Colonic mucosa (tissue), 4 donors: ENCODE measurements around the gene OR2H1. TPM values are rescaled to one million over a fixed set of nuclear protein-coding genes. Genes with fewer than 3 reads are reported as not detected.

Source experiments
- DNase-seq: peaks from one replicate; pipeline ENCODE4 v3.0.0-alpha.2; 2020
- H3K27ac ChIP-seq: fragments of 200-600 bp; one replicate; pipeline ENCODE4 v1.8.0; 2021
- H3K27me3 ChIP-seq: fragments of 200-600 bp; one replicate; pipeline ENCODE4 v1.8.0; 2021
- H3K36me3 ChIP-seq: fragments of 200-600 bp; one replicate; pipeline ENCODE4 v1.8.0; 2021
- H3K4me1 ChIP-seq: fragments of 200-600 bp; one replicate; pipeline ENCODE4 v1.8.0; 2021; ENCODE audit warnings: mild to moderate bottlenecking
- H3K4me3 ChIP-seq: fragments of 200-600 bp; one replicate; pipeline ENCODE4 v1.8.0; 2021
- H3K9ac ChIP-seq, 2 donors: one replicate each; pipeline ENCODE4 v1.7.0; 2013; ENCODE audit warnings: control low read depth in 2 of 2, low read depth in 2 of 2, low read length in 2 of 2
- H3K9me3 ChIP-seq: fragments of 200-600 bp; one replicate; pipeline ENCODE4 v1.8.0; 2021
- intact Hi-C: fragments of 100-400 bp; cut with DNase I; formaldehyde crosslinking; loops from one replicate; pipeline ENCODE4 v1.14.1; 2022
- total RNA-seq, 2 donors: library from RNA; stranded (reverse); fragmentation: NEBNext Ultra II Directional in 1 of 2; extraction: Animal tissue kit (Norgen Biotek cat#: 25700) in 1 of 2; gene quantifications; one replicate each; pipeline ENCODE4 v1.2.1, GENCODE V29; 2021
- TF ChIP-seq, protein P1 (sequence below): fragments of 200-600 bp; IDR thresholded peaks from one replicate; pipeline ENCODE4 v1.8.0; 2022; ENCODE audit warnings: antibody characterized with exemption, mild to moderate bottlenecking
- donor health status: healthy.
- donor health status: DM: no; HTN: no; CAD: no.
- donor health status: DM: no; HTN: no; CAD: no.

The OR2H1 gene
- total RNA-seq, 2 donors from 2014 or later, result not detected

DNA sequence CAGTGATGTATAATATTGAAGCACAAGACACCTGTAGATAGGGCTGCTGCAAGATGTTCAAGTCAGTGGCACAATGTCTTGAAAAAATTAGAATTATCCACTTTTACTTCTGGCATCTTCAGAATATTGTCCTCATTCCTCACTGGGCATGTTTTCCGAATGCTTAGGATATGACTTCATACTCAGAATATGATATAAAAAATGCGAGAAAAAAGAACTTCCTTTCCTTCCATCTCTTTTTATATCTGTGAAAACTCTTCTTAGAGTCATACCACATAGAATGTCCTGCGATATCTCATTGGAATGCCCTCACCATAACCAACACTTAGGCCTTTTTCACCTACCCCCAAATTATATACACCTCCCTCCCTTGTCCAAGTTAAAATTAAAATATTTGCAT, 26.2 kb downstream of the OR2H1 start:
- Histone ChIP-seq H3K9ac (no peak overlapping the region), H3K4me1 (no peaks in the 10 kb centered on the region), H3K27me3 (no peaks in the 10 kb centered on the region), H3K27ac (no peak overlapping the region), H3K36me3 (no peaks in the 10 kb centered on the region), H3K9me3 (no peaks in the 10 kb centered on the region), H3K4me3 (no peak overlapping the region)
- intact Hi-C loops, result no loop called here
- DNase-seq, result no peak
- TF ChIP-seq, protein P1, sequence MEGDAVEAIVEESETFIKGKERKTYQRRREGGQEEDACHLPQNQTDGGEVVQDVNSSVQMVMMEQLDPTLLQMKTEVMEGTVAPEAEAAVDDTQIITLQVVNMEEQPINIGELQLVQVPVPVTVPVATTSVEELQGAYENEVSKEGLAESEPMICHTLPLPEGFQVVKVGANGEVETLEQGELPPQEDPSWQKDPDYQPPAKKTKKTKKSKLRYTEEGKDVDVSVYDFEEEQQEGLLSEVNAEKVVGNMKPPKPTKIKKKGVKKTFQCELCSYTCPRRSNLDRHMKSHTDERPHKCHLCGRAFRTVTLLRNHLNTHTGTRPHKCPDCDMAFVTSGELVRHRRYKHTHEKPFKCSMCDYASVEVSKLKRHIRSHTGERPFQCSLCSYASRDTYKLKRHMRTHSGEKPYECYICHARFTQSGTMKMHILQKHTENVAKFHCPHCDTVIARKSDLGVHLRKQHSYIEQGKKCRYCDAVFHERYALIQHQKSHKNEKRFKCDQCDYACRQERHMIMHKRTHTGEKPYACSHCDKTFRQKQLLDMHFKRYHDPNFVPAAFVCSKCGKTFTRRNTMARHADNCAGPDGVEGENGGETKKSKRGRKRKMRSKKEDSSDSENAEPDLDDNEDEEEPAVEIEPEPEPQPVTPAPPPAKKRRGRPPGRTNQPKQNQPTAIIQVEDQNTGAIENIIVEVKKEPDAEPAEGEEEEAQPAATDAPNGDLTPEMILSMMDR, result no peak

DNA sequence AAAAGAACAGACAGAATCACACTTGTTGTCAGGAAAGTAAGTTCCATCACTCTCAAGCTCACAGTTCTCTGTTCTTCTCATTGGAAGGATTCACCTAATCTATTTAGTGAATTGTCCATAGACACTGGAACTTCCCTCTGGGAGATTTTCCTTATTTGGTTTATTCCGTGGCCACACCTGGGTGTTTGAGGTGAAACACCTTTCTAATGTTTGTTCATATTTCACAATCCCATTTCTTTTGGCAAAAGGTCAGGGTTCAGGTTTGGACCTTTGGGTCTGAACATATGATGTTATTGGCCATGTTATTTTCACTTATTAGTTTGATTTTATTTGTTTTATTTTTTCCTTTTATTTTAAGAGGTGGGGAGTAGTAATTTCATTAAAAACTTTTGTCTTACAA, 26.8 kb downstream of the OR2H1 start:
- TF ChIP-seq, protein P1, result no peak
- no peaks in the 10 kb centered on the region for H3K27me3 ChIP-seq
- H3K36me3 ChIP-seq, result no peaks in the 10 kb centered on the region
- DNase-seq, result no peak
- no peaks in the 10 kb centered on the region for H3K4me1 ChIP-seq
- H3K4me3 ChIP-seq, result no peak overlapping the region
- intact Hi-C loops, result no loop called here
- no peaks in the 10 kb centered on the region for H3K9me3 ChIP-seq
- no peak overlapping the region for H3K9ac ChIP-seq
- no peak overlapping the region for H3K27ac ChIP-seq

DNA sequence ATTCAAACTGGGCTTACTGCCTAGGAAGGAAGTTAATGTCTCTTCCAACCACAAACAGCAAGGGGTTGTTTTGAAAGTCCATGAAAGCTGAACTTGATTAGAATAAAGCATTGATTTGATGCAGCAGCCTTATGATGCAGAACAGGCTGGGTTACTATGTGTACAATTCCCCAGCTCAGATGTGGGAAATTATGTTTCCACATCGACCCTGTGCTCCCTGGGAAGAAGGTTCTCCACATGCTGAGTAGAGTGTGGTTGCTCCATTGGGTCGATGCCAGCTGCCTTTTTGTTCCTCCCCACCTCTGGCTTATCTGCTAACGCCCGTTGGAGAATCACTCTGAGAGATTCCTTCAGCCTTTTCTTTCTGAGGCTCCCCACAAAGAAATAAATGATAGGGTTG, 29.6 kb downstream of the OR2H1 start:
- Histone ChIP-seq H3K4me3 (no peak overlapping the region), H3K36me3 (no peaks in the 10 kb centered on the region), H3K27ac (no peak overlapping the region), H3K9ac (no peak overlapping the region), H3K9me3 (no peaks in the 10 kb centered on the region), H3K4me1 (no peaks in the 10 kb centered on the region), H3K27me3 (no peaks in the 10 kb centered on the region)
- TF ChIP-seq, protein P1, result no peak
- no peak for DNase-seq
- intact Hi-C loops, result no loop called here

DNA sequence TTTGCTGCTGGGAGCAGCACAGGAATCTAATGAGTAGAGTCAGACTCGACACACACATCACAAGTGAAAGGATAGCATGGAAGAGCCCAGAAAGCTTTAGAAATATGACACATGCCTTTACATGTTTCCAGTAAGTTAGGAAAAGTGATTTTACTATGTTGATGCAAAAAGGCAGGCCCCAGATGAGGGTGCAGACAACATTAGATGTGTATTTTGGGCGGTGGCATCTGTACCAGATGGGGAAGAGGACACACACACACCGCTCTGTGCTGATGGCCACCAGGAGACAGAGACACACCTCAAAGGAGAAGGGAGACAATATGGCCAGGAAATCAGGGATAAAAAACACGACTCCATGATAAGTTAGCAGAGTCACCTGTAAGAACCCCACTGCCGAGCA, 30.2 kb downstream of the OR2H1 start:
- intact Hi-C loops, result no loop called here
- H3K27me3 ChIP-seq, result no peaks in the 10 kb centered on the region
- DNase-seq, result no peak
- no peak overlapping the region for H3K4me3 ChIP-seq
- no peak overlapping the region for H3K27ac ChIP-seq
- H3K9ac ChIP-seq, result no peak overlapping the region
- H3K36me3 ChIP-seq, result no peaks in the 10 kb centered on the region
- H3K4me1 ChIP-seq, result no peaks in the 10 kb centered on the region
- H3K9me3 ChIP-seq, result no peaks in the 10 kb centered on the region
- TF ChIP-seq, protein P1, result no peak

DNA sequence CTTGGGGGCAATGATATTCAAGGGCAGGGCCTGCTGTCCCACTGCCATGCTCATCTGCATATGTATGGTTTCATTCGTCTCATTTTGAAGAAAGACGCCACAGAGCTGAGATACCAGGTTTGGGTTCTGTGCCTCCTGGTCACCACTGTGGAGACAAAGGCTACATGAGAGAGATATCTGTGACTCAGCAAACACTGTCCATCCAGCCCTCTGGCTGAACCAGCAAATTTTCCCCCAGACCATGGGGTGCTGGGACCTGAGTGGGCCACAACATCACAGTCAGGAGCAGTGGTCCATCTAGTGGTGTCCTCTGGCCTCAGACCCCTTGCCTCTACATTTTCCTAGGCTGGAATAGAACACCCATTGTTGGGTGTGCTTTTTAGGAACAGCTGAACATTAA, 30.7 kb downstream of the OR2H1 start, which contains the start of gene MAS1L:
TSS of gene MAS1L (minus strand) at position 297 of the 400 bp plus-strand sequence. CDS start at position 243, 54 bp downstream.
- no peak within 1 kb of the TSS for H3K9ac ChIP-seq
- no peaks in the 10 kb centered on the region for H3K4me1 ChIP-seq
- no peaks in the 10 kb centered on the region for H3K36me3 ChIP-seq
- H3K4me3 ChIP-seq, result no peak within 1 kb of the TSS
- H3K9me3 ChIP-seq, result no peaks in the 10 kb centered on the region
- intact Hi-C loops, result no loop called here
- no peak within 1 kb of the TSS for H3K27ac ChIP-seq
- no peak for DNase-seq
- no peaks in the 10 kb centered on the region for H3K27me3 ChIP-seq
- TF ChIP-seq, protein P1, result no peak

DNA sequence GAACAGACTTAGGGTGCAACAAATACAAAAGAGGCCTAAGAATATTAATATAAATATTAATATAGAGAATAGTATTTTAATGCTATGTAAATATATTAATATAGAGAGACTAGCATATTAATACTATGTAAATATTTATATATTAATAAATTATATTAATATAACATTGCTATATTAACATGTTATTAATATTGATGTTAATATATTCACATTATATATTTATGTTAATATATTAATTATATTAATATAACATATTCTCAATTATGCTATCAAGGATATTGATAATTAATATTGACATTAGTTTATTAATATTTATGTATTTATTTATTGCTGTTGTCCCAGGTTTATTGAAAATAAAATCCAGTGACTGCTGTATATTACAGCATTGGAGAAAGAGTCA, 31.9 kb downstream of the OR2H1 start:
- TF ChIP-seq, protein P1, result no peak
- no peak overlapping the region for H3K9ac ChIP-seq
- no peak overlapping the region for H3K27ac ChIP-seq
- H3K4me1 ChIP-seq, result no peaks in the 10 kb centered on the region
- no peak overlapping the region for H3K4me3 ChIP-seq
- DNase-seq, result no peak
- H3K9me3 ChIP-seq, result no peaks in the 10 kb centered on the region
- intact Hi-C loops, result no loop called here
- H3K36me3 ChIP-seq, result no peaks in the 10 kb centered on the region
- H3K27me3 ChIP-seq, result no peaks in the 10 kb centered on the region
